HG02678 (cell line): ENCODE data around the gene NEFH.

Experiments used
- ATAC-seq: cut with Tn5 transposase; IDR thresholded peaks from one replicate; pipeline ENCODE4 v1.9.1; 2021; ENCODE audit warnings: mild to moderate bottlenecking, moderate library complexity; ENCODE audit not compliant: unreplicated experiment

The NEFH gene

GRCh38 chr22:29459773-29460172 lies 20.2 kb upstream of the NEFH start:
- ATAC-seq, result no peak

DNA sequence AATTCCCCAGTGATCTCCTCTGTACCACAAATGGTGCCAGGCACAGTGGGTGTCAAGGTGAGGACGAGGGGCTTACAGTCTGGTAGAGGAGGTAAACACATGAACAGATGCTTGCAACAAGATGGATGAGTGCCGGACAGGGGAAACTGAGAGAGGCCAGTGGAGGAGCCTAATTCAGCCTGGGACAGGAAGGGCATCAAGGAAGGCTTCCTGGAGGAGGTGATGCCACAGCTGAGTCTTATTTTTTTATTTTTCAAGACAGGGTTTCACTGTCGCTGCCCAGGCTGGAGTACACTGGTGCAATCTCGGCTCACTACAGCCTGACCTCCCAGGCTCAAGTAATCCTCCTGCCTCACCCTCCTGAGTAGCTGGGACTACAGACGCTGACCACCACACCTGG lies 18.8 kb upstream of the NEFH start:
- no peak for ATAC-seq

DNA sequence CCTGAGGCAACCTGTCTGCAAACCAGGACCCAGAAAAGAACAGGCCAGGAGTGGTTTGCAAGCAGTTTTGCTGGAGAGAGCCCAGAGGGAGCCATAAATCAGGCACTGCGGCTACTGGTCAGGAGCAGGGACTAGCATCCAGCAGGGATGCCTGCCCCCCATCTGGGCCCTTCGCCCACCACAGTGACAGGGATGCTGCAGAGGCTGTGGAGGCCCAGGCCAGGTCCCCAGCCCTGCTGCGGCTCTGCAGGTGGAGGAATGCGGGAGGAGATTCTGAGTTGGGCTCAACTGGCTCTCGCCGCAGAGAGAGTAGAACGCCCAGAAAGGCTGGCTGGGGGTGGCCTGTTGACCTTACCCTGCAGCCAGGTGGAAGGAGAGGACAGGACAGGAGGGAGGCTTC lies 16.4 kb upstream of the NEFH start:
- no peak for ATAC-seq

DNA sequence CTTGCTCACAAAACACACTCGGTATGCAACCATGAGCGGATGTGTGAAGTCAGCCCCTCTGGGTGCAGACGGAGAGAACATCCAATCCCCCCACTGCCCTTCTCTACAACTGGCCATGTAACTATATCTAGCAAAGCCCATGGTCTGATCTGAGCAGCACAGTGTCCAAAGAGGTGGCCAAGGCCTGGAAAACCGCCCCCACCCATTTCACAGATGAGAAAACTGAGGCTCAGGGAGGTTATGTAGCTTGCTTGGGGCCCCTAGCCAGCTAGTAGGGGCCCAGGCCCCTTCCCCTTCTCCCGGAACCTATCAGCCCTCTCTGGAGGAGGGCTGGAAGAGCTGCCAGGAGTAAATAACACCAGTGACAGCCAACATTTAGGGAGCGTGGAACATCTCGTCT lies 15.4 kb upstream of the NEFH start:
- ATAC-seq, result no peak

GRCh38 chr22:29469755-29470154 lies 10.3 kb upstream of the NEFH start:
- ATAC-seq, result no peak

GRCh38 chr22:29470159-29470855 lies 9.7 kb upstream of the NEFH start:
- peak; percentile 42 for ATAC-seq

- ATAC-seq, result no peak
Observed at GRCh38 chr22:29473001-29473400, 7.0 kb upstream of the NEFH start.

- peak; percentile 87 for ATAC-seq
Observed at GRCh38 chr22:29475550-29475949, 4.5 kb upstream of the NEFH start.

DNA sequence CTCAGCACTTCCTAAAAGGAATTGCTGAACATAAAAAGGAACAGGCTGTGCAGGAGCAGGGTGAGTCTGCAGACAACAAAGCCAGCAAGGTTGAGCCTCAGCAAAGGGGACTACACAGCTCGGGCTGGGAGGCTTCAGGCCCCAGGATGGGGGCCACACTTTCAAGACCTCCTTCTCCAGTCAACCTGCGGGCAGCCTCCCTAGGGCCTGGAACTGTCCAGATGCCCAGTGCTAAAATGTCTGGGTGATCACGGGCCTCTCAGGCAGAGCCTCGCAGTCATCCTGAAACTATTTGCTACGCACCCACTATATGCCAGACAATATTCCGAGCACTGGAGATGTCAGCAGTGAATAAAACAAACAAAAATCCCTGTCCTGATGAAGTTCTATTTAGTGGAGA lies 3.9 kb upstream of the NEFH start:
- ATAC-seq, result no peak

- no peak for ATAC-seq
Observed at GRCh38 chr22:29477723-29478318, 2.2 kb upstream of the NEFH start.

DNA sequence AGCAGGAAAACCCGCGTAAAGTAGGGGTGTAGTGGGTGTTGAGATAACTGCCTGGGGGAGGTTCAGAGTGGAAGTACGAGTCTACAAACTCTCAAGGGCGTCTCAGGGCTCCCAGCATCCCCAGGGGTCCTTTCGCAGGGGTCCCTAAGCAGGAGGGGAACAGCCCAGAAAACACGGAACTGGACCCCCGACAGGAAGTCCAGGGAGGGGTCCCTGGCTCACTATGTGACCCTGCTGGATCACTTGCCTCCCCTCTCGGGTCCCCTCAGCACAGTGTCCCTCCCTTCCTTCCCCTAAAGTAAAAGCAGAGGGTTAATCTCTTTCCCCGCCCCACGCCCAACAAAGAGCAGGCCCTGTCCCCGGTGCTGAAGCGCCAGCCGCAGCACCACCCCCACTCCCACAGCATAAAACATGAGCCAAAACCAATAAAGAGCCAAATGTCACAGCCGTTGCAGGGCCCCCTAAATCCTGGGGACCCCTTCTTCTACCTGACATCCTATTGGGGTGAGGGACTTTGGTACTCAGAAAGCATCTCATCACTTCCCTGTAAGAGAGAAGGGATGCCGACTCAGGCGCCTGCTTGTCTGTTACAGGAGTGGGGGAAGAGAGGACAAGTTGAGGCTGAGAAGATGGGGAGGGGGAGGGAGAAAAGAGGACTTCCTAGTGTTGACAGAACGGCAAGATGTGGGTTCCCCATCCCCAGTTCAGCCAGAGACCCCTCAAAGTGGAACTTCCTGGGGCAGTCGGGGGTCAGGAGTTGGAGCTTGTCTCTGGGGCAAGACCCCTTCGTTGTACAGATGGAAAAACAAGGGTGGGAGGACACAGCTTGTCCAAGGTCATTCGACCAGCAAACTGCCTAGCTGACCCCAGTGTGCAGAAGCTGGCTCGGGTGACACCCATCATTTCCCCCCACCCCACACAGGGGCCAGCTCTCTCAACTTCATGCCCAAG lies 1.4 kb upstream of the NEFH start:
- ATAC-seq, result no peak

DNA sequence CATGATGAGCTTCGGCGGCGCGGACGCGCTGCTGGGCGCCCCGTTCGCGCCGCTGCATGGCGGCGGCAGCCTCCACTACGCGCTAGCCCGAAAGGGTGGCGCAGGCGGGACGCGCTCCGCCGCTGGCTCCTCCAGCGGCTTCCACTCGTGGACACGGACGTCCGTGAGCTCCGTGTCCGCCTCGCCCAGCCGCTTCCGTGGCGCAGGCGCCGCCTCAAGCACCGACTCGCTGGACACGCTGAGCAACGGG lies 169 bp downstream of the NEFH start:
- ATAC-seq, result no peak

- ATAC-seq, result no peak
Observed at GRCh38 chr22:29480512-29481264, 670 bp downstream of the NEFH start.

DNA sequence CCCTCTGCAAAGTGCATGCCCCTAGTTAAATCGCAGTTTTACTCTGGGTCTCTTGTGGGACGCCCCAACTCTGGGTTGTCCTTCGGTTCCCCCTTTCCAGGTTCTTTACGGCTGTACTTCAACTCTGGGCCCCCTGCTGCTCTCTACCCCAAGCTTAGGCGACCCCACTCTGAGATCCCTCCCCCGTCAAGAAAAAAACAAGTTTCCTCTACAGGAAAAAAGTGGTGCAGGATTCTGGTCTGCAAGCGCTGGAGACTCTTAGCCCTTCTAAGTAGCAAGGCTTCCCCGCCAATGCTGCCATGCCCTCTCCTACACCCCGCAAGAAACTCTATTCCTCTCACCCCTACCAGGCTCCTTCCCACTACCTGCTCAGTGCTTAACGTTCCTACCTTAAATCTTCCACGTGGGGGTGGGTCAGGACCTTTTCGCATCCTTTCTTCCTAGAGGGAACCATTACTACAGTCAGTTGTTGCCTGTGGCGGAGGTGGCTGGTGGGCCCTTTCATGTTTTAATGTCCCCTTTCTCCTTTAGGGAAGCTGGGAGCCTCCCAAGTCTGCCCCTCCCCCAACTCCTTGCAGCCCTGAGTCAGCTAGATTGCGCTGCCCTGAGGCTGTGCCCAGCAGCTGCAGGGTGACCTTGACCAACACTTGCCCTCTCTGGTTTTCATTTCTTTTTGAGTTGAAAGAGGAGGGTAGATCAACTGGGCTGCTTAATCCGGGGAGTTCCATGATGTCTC lies 1.4 kb downstream of the NEFH start:
- ATAC-seq, result no peak

GRCh38 chr22:29482253-29482652 lies 2.2 kb downstream of the NEFH start:
- ATAC-seq, result no peak

DNA sequence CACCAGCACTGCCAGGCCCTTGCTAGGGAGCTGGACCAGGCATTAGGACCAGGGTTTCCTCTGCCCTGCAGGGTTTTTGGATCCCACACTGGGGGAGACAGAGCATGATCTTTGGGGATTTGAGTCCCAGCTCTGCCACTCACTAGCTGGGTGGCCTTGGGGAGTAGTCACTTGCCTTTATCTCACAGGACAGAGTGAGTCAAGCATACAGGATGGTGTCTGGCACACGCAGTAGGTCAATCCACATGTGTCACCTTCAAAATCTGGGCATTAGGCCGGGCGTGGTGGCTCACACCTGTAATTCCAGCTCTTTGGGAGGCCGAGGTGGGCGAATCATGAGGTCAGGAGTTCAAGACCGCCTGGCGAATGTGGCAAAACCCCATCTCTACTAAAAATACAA lies 2.7 kb downstream of the NEFH start:
- ATAC-seq, result no peak

DNA sequence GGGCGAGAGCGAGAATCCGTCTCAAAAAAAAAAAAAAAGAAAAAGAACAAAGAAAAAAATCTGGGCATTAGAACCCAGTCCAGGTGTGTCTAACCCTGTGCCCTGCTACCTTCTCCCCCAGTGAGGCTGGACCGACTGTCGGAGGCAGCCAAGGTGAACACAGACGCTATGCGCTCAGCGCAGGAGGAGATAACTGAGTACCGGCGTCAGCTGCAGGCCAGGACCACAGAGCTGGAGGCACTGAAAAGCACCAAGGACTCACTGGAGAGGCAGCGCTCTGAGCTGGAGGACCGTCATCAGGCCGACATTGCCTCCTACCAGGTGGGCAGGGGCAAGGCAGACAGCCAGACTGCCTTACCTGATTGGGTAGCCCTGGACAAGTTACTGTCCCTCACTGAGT lies 3.2 kb downstream of the NEFH start:
- ATAC-seq, result no peak

DNA sequence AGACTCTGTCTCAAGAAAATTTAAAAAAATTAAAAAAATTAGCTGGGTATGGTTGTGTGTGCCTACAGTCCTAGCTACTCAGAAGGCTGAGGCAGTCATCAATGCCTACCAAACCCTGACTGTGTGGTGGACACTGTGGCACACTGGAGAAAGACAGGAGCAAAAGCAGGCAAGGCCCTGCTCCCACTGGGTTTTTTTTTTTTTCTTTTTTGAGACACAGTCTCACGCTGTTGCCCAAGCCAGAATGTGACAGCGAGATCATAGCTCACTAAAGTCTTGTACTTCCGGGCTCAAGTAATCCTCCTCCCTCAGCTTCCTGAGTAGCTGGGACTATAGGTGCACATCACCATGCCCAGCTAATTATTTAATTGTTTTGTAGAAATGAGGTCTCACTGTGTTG lies 4.6 kb downstream of the NEFH start:
- ATAC-seq, result no peak

- ATAC-seq, result no peak
Observed at GRCh38 chr22:29485448-29485847, 5.4 kb downstream of the NEFH start.

GRCh38 chr22:29487426-29487986 lies 7.5 kb downstream of the NEFH start:
- ATAC-seq, result no peak
